K562 (cell line): ENCODE results near the gene MRPL4. TPM values are rescaled to one million over a fixed set of nuclear protein-coding genes. Genes with fewer than 3 reads are reported as not detected.
A peak's percentile ranks its signal among the peaks of the same experiment; 100 is the strongest.

Experiments used
- BMI1 ChIP-seq: fragments of 150-350 bp; IDR thresholded peaks from 2 replicates; pipeline ENCODE4 v1.6.1; 2014; ENCODE audit warnings: low read length
- CBFA2T3 ChIP-seq: fragments of 450-650 bp; IDR thresholded peaks from 2 replicates; pipeline ENCODE4 v1.6.1; 2017
- CBX5 ChIP-seq: IDR thresholded peaks from 2 replicates; pipeline ENCODE4 v1.6.1; 2014; ENCODE audit warnings: low read depth, borderline replicate concordance
- CBX8 ChIP-seq: fragments of 200-600 bp; sonication (generic); IDR thresholded peaks from 2 replicates; pipeline ENCODE4 v1.6.1; 2012; ENCODE audit warnings: borderline replicate concordance, mixed run types, low read depth, mild to moderate bottlenecking, moderate library complexity, mixed read lengths, low read length, control low read depth, inconsistent platforms; ENCODE audit not compliant: poor library complexity, severe bottlenecking; ENCODE audit errors: extremely low read depth
- DNMT1 ChIP-seq: fragments of 450-650 bp; IDR thresholded peaks from 2 replicates; pipeline ENCODE4 v1.6.1; 2016; ENCODE audit warnings: antibody characterized with exemption, mild to moderate bottlenecking
- FIP1L1 ChIP-seq: fragments of 200-400 bp; formaldehyde crosslinking; IDR thresholded peaks from 2 replicates; pipeline ENCODE4 v1.6.1; 2018; ENCODE audit warnings: mild to moderate bottlenecking, low read depth, low read length; ENCODE audit not compliant: poor library complexity, severe bottlenecking
- MTA1 ChIP-seq: fragments of 450-650 bp; IDR thresholded peaks from 2 replicates; pipeline ENCODE4 v1.6.1; 2017; ENCODE audit warnings: borderline replicate concordance
- MTF1 ChIP-seq: fragments of 250-450 bp; sonication (Bioruptor Pico); IDR thresholded peaks from 2 replicates; pipeline ENCODE4 v1.9.0; 2021; ENCODE audit warnings: moderate library complexity, mild to moderate bottlenecking, inconsistent platforms, borderline replicate concordance
- MYBL2 ChIP-seq, 2 experiments: fragments of 450-650 bp in 1 of 2; sonication (generic) in 1 of 2; formaldehyde crosslinking in 1 of 2; IDR thresholded peaks; 2 replicates each; pipeline versions ENCODE4 v1.6.1 to v1.8.1; 2017 to 2022; ENCODE audit warnings: borderline replicate concordance in 1 of 2, inconsistent platforms in 1 of 2, low read depth in 1 of 2, mild to moderate bottlenecking in 1 of 2, missing genetic modification reagents in 1 of 2, moderate library complexity in 1 of 2
- NFRKB ChIP-seq: fragments of 450-650 bp; IDR thresholded peaks from 2 replicates; pipeline ENCODE4 v1.6.1; 2016; ENCODE audit warnings: low read depth
- POLR2B ChIP-seq: fragments of 450-650 bp; IDR thresholded peaks from 2 replicates; pipeline ENCODE4 v1.6.1; 2018; ENCODE audit warnings: low read depth; ENCODE audit not compliant: partially characterized antibody
- SAFB ChIP-seq: fragments of 200-400 bp; formaldehyde crosslinking; IDR thresholded peaks from 2 replicates; pipeline ENCODE4 v1.6.1; 2017; ENCODE audit warnings: low read depth, low read length, borderline replicate concordance
- STAT5B ChIP-seq: fragments of 250-450 bp; sonication (Bioruptor Pico); IDR thresholded peaks from 2 replicates; pipeline ENCODE4 v1.8.0; 2021; ENCODE audit warnings: mild to moderate bottlenecking, inconsistent platforms
- TCF3 ChIP-seq: sonication (generic); formaldehyde crosslinking; IDR thresholded peaks from 2 replicates; pipeline ENCODE4 v1.4.0; 2020; ENCODE audit warnings: mild to moderate bottlenecking, missing genetic modification reagents
- TCF7 ChIP-seq: sonication (generic); IDR thresholded peaks from 2 replicates; pipeline ENCODE4 v1.6.1; 2016; ENCODE audit warnings: antibody characterized with exemption, borderline replicate concordance
- TEAD1 ChIP-seq, 2 experiments: fragments of 450-650 bp in 1 of 2; sonication (generic) in 1 of 2; formaldehyde crosslinking; IDR thresholded peaks; 2 replicates each; pipeline versions ENCODE4 v1.4.0 to v1.8.0; 2020 to 2022; ENCODE audit warnings: mild to moderate bottlenecking in 2 of 2, missing genetic modification reagents in 1 of 2
- ZNF644 ChIP-seq: fragments of 200-800 bp; sonication (Bioruptor generic); IDR thresholded peaks from 2 replicates; pipeline ENCODE4 v1.6.1; 2016; ENCODE audit warnings: low read depth, missing genetic modification characterization, missing compliant biosample characterization
- ZNF77 ChIP-seq: fragments of 250-450 bp; sonication (Bioruptor Pico); IDR thresholded peaks from 2 replicates; pipeline ENCODE4 v1.5.0; 2020
- polyA plus RNA-seq, 8 experiments: library from polyadenylated mRNA; depleted of rRNA in 4 of 8; stranded (reverse) in 5 of 8; unstranded in 3 of 8; fragments of >200 nt; fragmentation: Nextera tagmentation in 2 of 8; fragmentation: Illumina TruSeq in 1 of 8; extraction: Ambion mirVana in 2 of 8; extraction: Trizol in 1 of 8; gene quantifications; 2 replicates each; pipeline versions ENCODE4 v1.2.1 to v1.2.3, GENCODE V29; 2011 to 2014; ENCODE audit warnings: inconsistent platforms in 1 of 8, missing spikeins in 1 of 8
- total RNA-seq, 7 experiments: library from RNA; depleted of rRNA in 6 of 7; stranded (reverse); fragments of >200 nt in 6 of 7; fragmentation: Illumina TruSeq in 2 of 7; extraction: Trizol in 2 of 7; gene quantifications; 2 replicates each; pipeline versions ENCODE4 v1.2.1 to v1.2.3, GENCODE V29; 2011 to 2021; ENCODE audit warnings: low replicate concordance in 1 of 7
- TF ChIP-seq, protein P1 (sequence below): fragments of 250-450 bp; sonication (Bioruptor Pico); IDR thresholded peaks from 2 replicates; pipeline ENCODE4 v1.4.0; 2020; ENCODE audit warnings: mild to moderate bottlenecking, moderate library complexity, borderline replicate concordance
- TF ChIP-seq, protein P2 (sequence below): fragments of 250-450 bp; sonication (Bioruptor Pico); IDR thresholded peaks from 2 replicates; pipeline ENCODE4 v1.9.0; 2021; ENCODE audit warnings: mild to moderate bottlenecking, inconsistent platforms
- TF ChIP-seq, protein P3 (sequence below): fragments of 250-450 bp; sonication (Bioruptor Pico); IDR thresholded peaks from 2 replicates; pipeline ENCODE4 v1.4.0; 2020
- TF ChIP-seq, protein P4 (sequence below): fragments of 250-450 bp; sonication (Bioruptor Pico); IDR thresholded peaks from 2 replicates; pipeline ENCODE4 v1.8.0; 2022; ENCODE audit warnings: moderate library complexity, mild to moderate bottlenecking, inconsistent platforms

Gene MRPL4
- total and polyA plus RNA-seq, 9 of the 15 experiments (the other 6 are each of a cell fraction or from before 2014, with no cell fraction given) = 1.4 to 239 (median 64.9) TPM

DNA sequence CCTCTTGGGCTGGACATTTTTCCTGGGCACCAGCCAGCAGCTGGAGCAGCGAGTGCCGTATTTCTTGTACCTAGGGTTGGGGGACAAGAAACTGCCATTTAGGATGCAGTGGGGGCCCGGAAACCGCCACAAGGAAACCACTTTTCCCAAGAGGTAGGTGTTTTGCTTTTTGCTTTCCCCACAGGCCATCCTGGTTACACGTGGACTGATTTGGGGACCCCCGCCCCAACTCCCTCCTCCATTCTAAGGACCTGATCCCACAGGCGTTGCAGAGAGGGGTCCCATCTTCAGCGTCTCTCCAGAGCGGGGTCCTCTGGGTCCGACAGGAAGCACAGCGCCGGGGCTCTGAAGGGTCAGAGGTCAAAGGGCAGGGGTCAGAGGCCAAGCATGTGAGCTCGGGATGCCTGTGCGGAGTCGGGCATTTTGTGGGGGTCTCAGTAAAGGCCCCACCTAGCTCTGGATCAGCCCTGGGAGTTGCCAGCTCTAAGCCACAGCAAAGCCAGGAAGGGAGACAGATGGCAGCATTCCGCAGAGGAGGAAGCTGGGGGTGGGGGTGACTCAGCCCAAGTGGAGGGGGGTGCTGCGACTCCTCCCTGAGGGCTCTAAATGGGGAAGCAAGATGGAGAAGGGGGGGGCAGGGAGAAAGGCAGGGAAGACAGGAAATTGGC lies 53.3 kb downstream of the MRPL4 start (continued):
- TF ChIP-seq, protein P1, sequence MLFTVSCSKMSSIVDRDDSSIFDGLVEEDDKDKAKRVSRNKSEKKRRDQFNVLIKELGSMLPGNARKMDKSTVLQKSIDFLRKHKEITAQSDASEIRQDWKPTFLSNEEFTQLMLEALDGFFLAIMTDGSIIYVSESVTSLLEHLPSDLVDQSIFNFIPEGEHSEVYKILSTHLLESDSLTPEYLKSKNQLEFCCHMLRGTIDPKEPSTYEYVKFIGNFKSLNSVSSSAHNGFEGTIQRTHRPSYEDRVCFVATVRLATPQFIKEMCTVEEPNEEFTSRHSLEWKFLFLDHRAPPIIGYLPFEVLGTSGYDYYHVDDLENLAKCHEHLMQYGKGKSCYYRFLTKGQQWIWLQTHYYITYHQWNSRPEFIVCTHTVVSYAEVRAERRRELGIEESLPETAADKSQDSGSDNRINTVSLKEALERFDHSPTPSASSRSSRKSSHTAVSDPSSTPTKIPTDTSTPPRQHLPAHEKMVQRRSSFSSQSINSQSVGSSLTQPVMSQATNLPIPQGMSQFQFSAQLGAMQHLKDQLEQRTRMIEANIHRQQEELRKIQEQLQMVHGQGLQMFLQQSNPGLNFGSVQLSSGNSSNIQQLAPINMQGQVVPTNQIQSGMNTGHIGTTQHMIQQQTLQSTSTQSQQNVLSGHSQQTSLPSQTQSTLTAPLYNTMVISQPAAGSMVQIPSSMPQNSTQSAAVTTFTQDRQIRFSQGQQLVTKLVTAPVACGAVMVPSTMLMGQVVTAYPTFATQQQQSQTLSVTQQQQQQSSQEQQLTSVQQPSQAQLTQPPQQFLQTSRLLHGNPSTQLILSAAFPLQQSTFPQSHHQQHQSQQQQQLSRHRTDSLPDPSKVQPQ = no peak
- TF ChIP-seq DNMT1 (no peak), STAT5B (CRISPR knock-in tag) (no peak), POLR2B (no peak), TCF3 (CRISPR knock-in tag) (no peak), NFRKB (no peak), MTF1 (CRISPR knock-in tag) (no peak), FIP1L1 (no peak), CBX8 (no peak), TEAD1 (CRISPR knock-in tag; IDR thresholded peaks at IDR 0.05) (no peak), CBX5 (no peak), ZNF77 (no peak), CBFA2T3 (no peak), SAFB (no peak), BMI1 (no peak), TCF7 (no peak), MTA1 (0 out of 2 replicates have a peak, but pooled peaks have one; percentile 51), ZNF644 (no peak), MYBL2 (IDR thresholded peaks at IDR 0.05; ENCODE audit: low read depth) (no peak), MYBL2 (CRISPR knock-in tag; IDR thresholded peaks at IDR 0.05; ENCODE audit: borderline replicate concordance) (no peak)
- TF ChIP-seq, protein P2, sequence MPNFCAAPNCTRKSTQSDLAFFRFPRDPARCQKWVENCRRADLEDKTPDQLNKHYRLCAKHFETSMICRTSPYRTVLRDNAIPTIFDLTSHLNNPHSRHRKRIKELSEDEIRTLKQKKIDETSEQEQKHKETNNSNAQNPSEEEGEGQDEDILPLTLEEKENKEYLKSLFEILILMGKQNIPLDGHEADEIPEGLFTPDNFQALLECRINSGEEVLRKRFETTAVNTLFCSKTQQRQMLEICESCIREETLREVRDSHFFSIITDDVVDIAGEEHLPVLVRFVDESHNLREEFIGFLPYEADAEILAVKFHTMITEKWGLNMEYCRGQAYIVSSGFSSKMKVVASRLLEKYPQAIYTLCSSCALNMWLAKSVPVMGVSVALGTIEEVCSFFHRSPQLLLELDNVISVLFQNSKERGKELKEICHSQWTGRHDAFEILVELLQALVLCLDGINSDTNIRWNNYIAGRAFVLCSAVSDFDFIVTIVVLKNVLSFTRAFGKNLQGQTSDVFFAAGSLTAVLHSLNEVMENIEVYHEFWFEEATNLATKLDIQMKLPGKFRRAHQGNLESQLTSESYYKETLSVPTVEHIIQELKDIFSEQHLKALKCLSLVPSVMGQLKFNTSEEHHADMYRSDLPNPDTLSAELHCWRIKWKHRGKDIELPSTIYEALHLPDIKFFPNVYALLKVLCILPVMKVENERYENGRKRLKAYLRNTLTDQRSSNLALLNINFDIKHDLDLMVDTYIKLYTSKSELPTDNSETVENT (CRISPR knock-in tag) = no peak
- TF ChIP-seq, protein P3, sequence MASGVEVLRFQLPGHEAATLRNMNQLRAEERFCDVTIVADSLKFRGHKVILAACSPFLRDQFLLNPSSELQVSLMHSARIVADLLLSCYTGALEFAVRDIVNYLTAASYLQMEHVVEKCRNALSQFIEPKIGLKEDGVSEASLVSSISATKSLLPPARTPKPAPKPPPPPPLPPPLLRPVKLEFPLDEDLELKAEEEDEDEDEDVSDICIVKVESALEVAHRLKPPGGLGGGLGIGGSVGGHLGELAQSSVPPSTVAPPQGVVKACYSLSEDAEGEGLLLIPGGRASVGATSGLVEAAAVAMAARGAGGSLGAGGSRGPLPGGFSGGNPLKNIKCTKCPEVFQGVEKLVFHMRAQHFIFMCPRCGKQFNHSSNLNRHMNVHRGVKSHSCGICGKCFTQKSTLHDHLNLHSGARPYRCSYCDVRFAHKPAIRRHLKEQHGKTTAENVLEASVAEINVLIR (CRISPR knock-in tag) = no peak
- TF ChIP-seq, protein P4, sequence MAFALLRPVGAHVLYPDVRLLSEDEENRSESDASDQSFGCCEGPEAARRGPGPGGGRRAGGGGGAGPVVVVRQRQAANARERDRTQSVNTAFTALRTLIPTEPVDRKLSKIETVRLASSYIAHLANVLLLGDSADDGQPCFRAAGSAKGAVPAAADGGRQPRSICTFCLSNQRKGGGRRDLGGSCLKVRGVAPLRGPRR = no peak
